T1000 (cell line): ENCODE results near the gene CELF4.
"Not testable (repeated sequence)": the region's sequence is repeated elsewhere in the genome, so short reads cannot be mapped to it uniquely, and the experiment has no call there.

Experiments used
- DNase-seq: peaks from one replicate; lab custom pipeline; 2025; ENCODE audit warnings: mixed read lengths; lab: John Stamatoyannopoulos, UW

The CELF4 gene

DNA sequence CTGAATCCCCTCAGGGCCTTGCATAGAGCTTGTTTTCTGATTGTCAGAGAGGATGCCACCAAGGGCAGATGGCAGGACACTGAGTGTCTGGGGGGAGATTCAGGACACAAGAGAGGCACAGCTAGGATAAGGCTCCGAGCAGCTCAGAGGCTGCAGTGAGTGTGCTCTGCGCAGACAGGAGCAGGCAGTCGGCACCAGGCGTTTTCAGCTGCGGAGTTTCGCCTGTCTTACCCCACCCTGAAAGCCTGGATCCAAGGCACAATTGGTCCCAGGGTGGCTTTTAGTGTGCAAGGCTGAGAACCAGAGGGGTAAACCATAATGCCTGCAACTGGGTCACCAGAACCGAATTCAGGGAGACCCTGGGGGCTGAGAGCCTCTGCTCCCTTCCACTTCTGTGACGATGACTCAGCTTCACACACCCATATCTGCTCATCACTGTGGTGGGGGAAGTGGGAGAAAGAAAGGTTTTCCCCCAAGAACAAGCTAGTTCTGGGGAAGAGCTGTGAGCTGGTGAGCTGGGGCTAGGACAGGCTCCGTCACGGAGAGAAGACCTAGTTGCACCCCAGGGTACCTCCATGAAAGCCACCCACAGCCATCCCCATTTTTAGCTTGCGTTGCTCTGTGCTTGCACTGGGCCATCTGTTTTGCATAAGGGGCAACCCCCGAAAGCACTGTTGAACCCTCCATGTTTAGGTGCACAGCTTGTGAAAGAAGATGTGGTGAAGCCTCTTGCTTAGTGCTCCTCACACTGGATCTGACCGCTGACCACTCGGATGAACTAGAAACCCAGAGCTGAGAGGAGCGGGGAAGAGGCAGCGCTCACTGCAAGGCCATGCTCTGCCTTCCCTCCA is 173.7 kb downstream of the CELF4 start:
- no peak for DNase-seq

DNA sequence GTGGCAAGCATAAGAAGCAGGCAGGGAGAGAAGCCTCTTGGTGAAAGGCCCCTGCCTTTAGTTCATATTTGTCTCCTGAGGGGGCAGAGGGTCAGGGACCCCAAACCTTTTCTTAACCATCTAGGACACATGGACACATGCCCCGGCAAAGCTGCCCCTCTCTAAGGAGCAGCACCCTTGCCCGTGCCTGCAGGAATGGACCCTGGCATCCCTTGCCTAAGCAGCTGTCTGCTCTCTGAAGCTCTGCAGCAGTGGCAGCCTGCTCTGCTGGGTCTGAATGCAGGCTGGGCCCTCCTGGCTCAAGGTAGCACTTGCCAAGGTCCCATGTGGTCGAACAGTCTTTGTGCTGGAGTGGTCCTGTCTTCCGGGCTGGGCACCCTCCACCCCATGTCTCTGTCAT is 174.4 kb downstream of the CELF4 start:
- no peak for DNase-seq

DNA sequence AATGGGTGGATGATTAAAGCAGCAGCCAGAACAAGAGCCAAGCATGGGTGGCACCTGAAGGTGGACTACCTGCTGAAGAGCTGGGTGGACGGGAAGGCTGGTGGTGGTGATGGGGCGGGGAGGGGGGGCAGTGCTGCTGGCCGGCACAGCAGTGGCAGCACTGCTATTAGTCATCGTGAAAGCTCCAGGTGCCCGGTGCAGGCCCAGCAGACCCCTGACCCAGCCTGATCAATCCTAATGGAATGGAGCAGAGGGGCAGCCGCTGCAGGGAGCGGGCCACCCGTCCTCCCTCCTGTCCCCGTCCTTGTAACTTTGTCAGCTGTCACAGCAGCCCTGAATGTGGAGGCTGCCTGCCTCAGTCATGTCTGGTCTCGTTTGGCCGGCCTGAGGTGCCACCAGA is 174.9 kb downstream of the CELF4 start:
- DNase-seq = no peak

DNA sequence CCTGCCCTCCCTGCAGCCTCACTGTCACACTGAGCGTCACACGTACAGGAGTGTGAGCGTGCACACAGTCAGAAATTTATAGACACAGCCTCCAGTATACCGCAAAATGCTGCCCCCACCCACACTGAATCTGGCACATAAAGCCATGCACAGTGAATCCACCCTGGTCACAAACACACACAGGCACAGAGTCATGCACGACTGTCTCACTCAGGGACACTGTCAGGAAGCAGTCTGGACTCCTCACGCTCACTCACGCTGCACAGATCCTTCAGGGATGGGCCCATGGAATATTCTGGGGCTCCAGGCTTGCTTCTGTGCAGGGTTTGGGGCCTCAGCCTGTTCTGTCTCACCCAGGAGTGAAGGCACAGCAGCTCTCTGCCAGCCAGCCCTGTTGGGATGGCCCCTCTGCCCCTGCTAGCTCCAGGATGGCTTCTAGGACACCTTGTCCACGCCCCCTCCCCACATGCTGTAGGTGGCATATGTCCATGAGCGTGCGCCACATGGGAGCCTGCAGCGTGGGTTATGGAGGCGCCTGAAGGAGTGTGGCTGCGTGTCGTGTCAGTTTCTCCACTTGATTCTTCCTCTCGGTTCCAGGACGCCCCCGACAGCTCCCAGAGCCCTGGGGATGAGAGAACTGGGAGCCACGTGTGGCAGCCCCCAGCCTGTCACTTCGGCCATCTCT is 175.8 kb downstream of the CELF4 start:
- DNase-seq = no peak

DNA sequence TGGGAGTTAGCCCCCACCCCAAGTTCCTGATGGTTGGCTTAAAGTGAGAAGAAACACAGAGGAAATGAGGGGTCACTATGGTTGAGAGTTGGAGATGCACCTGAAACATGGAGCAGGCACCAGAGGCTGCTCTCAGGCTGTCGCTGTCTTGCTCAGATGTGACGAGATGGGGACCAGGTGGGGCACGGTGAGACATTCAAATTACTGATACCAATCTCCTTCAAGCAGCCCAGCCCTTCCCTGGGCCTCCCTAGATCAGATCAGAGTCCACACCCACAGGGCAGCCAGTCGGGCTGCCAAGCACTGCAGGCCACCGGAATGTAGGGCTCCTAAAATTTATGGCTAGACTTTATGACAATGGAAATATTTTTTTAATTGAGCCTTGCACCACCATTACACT is 176.6 kb downstream of the CELF4 start:
- DNase-seq = no peak

DNA sequence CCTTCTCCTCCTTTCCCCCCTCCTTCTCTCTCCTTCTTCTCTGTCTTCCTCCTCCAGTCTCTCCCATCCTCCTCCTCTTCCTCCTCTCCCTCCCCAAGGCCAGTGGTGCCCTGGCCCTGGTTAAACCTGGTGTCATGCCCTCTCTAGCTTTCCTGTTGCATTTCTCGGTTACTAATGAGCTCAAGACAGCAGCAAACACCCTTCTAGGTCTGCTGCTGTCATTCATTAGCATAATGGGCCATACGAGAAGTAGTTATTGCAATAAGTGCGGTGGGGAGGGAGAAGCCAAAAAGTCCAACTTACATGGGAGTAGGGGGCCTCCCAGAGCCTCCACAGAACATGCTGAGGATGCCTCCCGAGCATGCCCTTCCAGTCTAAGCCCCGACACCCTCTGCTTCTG is 177.2 kb downstream of the CELF4 start:
- no peak for DNase-seq

DNA sequence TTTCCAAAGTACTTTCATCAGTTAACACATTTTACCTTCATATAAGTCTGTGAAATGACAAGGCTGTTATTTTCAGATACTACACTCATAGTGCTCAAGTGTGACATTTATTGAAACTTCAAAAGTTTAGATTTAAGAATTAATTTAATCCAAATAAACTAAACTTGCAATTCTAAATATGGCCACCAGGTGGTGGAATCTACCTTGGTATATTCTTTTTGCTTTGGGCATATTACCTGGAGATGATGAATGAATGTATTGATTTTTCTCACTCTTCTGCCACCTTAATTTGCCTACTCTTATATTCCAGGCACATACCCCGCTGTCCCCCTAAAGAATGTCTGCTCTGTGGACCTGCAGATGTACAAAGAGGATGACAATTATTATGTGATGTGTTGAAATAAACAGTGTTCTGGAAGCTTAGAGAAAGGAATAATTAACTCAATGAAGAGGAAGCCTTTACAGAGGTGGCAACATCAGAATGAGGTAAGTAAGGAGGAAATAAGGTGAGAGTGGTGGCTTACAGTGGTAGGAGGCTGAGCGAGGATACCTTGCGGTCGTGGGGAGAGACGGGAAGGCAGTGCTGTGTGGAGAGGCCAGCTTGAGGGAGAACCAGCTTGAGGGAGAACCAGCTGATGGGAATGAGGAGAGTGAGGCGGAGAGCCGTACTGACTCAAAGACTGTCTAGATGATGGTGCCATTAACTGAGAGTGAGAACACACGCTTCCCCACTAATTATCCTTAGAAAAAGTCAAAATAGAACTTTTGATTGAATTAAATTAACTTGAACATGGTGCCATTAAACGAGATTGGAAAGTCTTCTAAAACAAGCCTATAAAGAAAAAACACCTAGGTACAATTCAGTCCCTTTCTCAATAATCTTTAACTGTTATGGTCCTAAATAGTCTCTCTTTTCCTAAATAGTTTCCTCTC is 179.5 kb downstream of the CELF4 start:
- DNase-seq = no peak

DNA sequence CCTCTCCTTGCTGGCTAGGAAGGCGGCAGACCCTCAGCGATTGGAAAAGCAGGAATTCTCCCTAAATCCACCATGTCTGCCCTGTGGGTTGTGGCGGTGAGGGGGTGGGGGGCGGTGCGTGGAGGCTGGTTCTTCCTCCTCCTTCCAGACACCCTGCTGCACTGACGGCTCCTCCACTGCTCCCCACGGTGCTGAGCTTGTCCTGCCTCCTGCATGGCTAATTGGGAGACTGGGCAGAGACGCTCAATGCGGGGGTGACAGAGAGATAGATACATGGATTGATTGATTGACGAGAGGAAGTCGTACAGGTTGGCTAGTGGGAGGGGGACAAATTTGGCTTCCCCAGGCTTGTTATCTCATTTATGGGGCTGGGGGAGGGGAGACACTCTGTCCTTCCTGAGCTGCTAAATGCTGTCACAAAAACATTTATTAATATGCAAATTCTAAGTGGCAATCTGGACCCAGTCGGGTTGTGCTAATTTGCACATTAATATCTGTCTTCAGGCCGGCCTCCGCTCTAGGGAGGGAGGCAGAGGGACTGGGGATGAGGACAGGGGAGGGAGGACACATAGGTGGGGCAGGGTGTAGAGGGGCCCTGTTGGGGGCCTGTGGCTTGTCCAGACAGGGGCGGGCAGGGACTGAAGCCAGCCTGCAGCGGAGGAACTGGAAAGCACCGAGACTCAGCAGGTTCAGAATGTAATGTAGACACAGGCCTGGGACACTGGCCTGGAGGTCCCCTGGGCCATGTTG is 181.6 kb downstream of the CELF4 start:
- no peak for DNase-seq

DNA sequence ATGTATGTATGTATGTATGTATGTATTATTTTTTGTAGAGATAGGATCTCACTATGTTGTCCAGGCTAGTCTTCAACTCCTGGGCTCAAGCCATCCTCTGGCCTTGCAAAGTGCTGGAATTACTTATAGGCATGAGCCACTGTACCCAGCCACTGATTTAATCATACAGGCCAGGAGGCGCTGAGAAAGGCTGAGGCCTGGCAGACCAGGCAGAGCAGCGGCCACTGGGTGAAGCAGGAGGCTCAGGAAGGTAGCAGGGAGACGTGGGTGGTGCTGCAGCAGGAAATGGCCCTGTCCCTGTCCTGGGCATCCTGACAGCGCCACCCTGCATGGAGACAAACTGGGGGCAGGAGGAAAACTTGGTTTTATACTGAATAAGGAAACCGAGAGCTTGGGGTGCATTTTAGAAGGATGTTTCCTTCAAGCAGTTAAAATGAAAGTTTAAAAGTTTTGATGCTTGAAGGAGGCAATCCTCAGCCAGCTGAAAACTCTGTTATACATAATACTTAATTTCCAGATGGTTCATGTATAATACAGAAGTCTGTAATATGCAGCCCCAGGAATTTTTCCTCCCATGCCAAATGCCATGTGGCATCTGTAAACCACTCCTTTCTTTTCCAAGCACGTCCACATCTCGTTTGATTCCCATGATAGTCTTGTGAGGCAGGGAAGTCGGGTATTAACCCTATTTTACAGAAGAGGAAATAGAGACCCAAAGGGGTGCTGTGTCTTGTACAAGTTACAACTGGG is 182.4 kb downstream of the CELF4 start:
- DNase-seq = no peak

DNA sequence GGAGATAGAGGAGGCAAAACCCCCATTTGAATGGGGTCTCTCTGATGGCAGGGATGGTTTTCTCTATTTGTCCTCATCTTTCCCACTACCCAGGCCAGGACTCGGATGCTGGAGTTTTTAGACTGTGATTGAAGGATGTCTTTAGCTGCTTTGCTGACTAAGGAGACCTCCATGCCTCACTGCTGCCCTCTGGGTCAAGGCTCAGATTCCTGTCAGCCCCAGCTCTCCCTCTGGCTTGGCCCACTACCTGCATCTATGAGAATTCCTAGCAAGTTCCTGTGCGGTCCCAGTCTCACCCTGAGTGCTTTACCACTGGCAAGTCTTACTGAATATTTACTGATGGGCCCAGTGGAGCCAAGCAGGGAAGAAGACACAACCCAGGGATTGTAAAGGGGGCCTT is 184.0 kb downstream of the CELF4 start:
- DNase-seq = no peak

DNA sequence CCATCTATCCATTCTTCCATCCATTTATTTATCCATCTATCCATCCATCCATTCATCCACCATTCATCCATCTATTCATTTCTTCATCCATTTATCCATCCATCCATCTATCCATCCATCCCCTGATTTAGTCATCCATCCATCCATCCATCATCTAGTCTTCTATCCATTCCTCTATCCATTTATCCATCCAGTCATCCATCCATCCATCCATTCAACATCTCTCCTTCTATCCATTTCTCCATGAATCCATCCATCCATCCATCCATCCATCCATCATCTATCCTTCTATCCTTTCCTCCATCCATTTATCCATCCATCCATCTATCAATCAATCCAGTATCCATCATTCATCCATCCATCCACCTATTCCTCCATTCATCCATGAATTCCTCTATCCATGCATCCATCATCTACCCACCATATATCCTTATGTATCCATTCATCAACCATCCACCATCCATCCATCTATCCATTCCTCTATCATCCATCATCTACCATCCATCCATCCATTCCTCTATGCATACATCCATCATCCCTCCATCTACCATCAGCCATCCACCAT is 185.0 kb downstream of the CELF4 start:
- no peak for DNase-seq

DNA sequence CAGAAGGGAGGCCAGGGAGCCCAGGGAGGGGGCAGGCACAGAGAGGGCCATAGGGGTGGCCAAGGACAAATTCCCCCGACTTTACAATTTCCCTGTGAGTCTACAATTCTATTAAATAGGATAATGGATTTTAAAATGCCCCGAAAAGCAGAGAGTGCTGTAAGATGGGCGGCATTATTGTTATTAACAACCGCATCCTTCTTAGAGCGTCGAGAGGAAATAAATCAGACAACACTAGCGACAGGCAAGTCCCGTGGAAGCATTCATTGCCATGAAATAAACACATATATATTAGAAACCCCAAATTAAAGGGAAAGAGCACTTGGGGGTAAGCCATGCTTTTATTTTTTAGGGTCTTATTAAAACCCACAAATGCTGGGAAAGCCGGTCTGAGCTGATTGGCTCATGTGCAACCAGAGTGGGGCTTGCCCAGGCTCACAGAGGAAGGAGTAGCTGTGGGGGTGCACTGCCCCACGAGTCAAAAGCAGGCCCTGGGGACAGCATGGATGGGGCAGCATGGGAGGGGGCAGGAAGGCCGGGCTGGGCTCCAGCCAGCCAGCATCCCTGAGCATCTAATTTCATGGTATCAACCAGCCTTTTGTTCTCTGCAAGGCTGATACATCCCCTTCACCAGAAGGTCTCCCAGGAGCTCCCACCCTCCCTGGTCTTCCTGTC is 187.1 kb downstream of the CELF4 start:
- DNase-seq = no peak

DNA sequence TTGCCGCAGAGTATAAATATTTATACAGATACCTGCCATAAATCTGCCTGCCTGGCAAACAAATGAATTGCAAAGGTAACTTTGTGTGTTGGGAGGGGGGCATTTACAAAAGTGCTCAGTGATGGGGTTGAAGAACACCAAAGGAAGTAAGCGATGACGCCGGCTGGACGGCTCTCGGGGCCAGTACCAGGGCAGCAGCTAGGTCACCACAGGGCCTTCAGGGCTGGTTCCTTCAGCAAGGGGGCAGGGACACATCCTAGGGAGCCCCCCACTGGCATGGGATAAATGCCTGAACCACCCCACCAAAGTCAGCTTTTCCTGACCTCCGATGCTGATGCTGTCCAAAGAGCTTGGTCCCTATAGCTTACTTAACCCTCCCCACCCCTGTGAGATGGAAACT is 190.4 kb downstream of the CELF4 start:
- DNase-seq = no peak

DNA sequence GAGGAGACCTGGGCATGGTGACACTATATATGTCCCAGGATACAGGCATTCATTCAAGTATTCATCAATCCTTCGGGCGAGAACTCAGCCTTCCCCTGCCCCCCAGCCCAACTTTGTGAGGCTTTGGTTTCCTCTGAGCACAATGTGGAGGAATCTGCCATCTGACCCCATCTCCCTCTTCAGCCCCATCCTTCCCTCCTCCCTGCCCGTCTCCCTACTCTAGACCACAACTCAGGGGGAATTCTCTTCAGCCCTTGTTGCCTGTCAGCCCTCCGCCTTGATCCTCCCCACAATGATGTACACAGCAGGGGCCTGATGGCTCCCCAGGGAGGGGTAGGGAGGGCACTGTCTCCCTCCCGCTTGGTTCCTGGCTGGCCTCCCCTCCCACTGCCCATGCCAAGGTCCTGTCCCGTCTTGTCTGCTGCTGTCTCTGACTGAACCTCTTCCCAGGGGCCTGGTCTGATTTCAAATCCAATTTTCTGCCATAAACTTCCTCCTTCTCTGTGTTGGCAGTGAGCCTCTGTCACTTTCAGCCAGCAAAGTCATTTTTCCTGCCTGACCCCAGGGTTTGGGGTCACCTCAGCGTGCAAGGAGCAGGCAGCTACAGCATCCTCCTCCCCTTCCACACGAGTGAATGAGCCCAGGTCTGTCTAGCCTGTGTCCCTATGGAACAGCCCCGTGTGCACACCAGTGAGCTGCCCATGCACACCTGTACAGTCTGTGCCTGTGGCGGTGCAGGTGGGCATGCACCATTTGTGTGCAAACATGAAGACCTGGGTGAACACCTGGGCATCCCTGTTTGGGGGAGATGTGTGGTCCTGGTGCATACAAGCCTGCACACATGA is 197.3 kb downstream of the CELF4 start:
- no peak for DNase-seq

DNA sequence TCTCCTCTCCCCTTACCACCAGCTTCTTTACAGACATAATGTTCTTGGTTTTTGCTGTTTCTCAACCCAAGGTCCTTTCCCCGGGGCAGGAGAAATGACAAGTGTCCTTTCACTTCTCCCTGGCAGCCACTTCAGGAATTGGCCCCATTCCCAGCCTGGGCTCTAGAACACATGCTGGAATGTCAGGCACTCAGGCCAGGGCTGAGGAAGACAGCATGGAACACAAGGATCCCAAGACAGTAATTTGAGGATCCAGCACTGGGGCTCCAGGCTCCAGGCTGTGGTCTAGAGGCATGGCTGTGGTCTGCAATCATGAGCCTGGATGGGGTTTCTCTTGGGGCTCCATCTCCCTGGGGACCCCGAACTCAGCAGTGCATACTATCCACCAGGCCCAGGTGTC is 201.4 kb downstream of the CELF4 start:
- DNase-seq = no peak

DNA sequence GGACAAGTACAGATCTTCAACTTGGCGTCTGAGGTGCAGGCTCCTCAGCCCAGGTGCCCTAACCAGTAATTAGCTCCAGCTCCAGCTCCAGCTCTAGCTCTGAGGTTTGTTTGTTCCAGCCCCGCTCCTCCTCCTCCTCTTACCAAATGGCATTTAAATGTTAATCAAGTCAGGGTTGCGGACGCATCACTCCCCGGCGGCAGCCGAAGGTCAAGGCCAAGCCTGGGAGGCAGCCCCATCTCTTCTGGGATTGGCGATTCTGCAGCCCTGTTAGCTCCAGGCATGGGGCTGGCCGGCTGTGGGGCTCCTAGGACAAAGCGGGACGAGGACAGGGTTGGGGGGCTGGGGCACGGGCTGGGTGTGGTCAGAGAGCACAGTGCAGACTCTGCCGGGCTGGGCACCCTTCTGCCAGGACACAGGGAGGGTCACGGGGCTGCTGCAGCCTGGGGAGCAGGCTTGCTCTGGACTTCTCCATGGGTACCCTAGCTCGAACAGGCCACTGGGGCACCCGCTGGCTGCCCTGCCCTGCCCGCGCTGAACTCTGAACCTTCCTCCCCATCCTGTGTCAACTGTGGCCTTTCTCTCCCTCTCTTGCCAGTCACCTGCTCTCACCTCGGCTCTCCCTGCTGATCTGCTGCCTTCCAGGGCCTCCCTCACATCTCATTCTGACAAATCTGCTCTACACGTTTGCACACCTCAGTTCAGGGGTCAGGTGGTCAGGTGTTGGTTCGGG is 203.3 kb downstream of the CELF4 start:
- DNase-seq = no peak

DNA sequence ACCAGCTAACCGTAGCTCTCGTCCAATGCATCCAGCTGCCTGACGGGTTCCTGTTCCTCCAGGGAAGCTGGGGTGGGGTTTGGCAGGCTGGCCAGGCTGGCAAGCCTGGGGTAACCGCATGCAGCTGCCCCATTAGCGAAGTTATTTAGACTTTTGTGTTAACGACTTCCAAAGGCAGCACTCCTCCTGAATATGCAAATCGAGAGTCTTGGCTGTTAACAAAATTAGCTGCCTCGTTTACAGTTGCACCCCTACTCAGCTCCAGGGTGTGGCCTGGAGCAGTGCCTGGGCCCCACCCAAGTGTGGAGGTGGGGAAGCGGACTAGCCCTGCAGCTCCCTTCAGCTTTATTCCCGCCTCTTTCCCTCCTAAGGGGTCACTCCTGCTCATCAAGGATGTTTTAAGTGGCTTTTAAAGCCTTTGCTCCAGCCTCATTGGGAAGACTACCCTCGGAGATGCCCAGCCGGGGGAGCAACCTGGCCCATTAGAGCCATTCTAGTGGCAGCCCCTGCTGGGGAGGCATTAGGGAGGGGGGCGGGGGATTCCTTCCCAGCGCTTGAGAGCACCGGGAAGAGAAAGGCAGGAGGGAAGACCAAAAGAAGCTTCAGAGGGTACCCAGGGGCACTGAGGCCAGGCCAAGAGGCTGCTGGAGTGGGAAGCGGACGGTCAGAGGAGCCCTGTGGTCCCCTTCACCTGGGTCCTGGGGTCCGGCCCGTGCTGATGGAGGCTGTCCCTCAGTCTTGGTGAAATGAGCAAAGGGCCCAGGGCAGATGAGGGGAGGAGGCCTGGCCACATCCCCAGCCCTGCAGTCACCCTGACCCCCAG is 204.1 kb downstream of the CELF4 start:
- DNase-seq = no peak

DNA sequence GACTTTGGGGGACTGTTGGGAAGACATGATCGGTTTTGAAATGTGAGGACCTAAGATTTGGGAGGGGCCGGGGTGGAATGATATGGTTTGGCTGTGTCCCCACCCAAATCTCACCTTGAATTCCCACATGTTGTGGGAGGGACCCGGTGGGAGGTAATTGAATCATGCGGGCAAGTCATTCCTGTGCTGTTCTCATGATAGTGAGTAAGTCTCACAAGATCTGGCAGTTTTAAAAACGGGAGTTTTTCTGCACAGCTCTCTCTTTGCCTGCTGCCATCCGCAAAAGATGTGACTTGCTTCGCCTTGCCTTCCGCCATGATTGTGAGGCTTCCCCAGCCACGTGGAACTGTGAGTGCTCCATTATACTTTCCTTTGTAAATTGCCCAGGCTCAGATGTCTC is 207.5 kb downstream of the CELF4 start:
- DNase-seq = not testable (repeated sequence)
